Heart left ventricle (tissue), 16 donors: ENCODE measurements around the gene DIAPH2. TPM values are rescaled to one million over a fixed set of nuclear protein-coding genes. Genes with fewer than 3 reads are reported as not detected.

Experiments
- ATAC-seq, 4 donors: fragments of 200-7000 bp; cut with Tn5 transposase; one replicate each; pipeline ENCODE4 v1.9.1; 2020 to 2022; ENCODE audit warnings: moderate library complexity in 4 of 4, mild to moderate bottlenecking in 3 of 4, moderate number of reproducible peaks in 1 of 4
- DNase-seq, 5 donors: peaks; one replicate each; pipeline ENCODE4 v3.0.0-alpha.2; 2020
- H3K27ac ChIP-seq, 12 donors: fragments of 200-600 bp; sonication (generic) in 4 of 12; one replicate each; pipeline versions ENCODE4 v1.5.0 to v1.8.0; 2016 to 2022; ENCODE audit warnings: mild to moderate bottlenecking in 2 of 12
- H3K27me3 ChIP-seq, 9 donors: fragments of 200-600 bp; sonication (generic) in 2 of 9; one replicate each; pipeline versions ENCODE4 v1.5.1 to v1.8.0; 2016 to 2022; ENCODE audit warnings: mild to moderate bottlenecking in 3 of 9
- H3K36me3 ChIP-seq, 9 donors: fragments of 200-600 bp; sonication (generic) in 2 of 9; one replicate each; pipeline versions ENCODE4 v1.5.0 to v1.8.0; 2018 to 2022; ENCODE audit warnings: mild to moderate bottlenecking in 2 of 9
- H3K4me1 ChIP-seq, 12 donors: fragments of 200-600 bp; sonication (generic) in 4 of 12; one replicate each; pipeline versions ENCODE4 v1.5.0 to v1.8.0; 2016 to 2022; ENCODE audit warnings: mild to moderate bottlenecking in 3 of 12
- H3K4me3 ChIP-seq, 12 donors: fragments of 200-600 bp; sonication (generic) in 4 of 12; one replicate each; pipeline versions ENCODE4 v1.5.0 to v1.8.0; 2017 to 2022; ENCODE audit warnings: mild to moderate bottlenecking in 9 of 12, moderate library complexity in 4 of 12
- H3K9me3 ChIP-seq, 12 donors: fragments of 200-600 bp; sonication (generic) in 4 of 12; one replicate each; pipeline versions ENCODE4 v1.5.0 to v1.8.0; 2016 to 2022; ENCODE audit warnings: mild to moderate bottlenecking in 1 of 12
- POLR2A ChIP-seq, 2 donors: fragments of 450-650 bp; IDR thresholded peaks; one replicate each; pipeline ENCODE4 v1.6.1; 2017; ENCODE audit warnings: antibody characterized with exemption in 2 of 2, mild to moderate bottlenecking in 2 of 2, moderate library complexity in 2 of 2
- WGBS, 4 donors: extraction: QIAGEN DNeasy Blood & Tissue Kit in 2 of 4; methylation state at CpG; one replicate each; pipeline versions ENCODE4 v1.1.5 to v1.1.7; 2013 to 2018; 5-methylcytosine and 5-hydroxymethylcytosine counted together
- intact Hi-C, 10 donors: fragments of 100-400 bp; cut with DNase I; formaldehyde crosslinking; loops; one replicate each; pipeline versions ENCODE4 v1.11.1 to v1.14.2; 2022
- polyA plus RNA-seq, 2 donors: library from polyadenylated mRNA; stranded (reverse); fragments of 200-250 nt; gene quantifications; one replicate each; pipeline ENCODE4 v1.2.3, GENCODE V29; 2013
- total RNA-seq, 9 donors: library from RNA; depleted of rRNA in 2 of 9; stranded (reverse); fragments of >200 nt in 2 of 9; fragmentation: NEBNext Ultra II Directional in 3 of 9; extraction: Animal tissue kit (Norgen Biotek cat#: 25700) in 3 of 9; gene quantifications; one replicate each; pipeline versions ENCODE4 v1.1.0 to v1.2.4, GENCODE V29; 2016 to 2023
- TF ChIP-seq, protein P1 (sequence below), 12 donors: fragments of 200-600 bp; sonication (generic) in 4 of 12; IDR thresholded peaks; one replicate each; pipeline versions ENCODE4 v1.5.0 to v1.8.0; 2018 to 2022; ENCODE audit warnings: antibody characterized with exemption in 12 of 12, mild to moderate bottlenecking in 5 of 12
- donor health status: ischemic (EF 13 %, LVEDD 7.1; RV severe dilation, severe dysfunction).
- donor health status: healthy with polysubstance abuse.
- donor health status: DM: no; HTN: yes; CAD: no.
- donor health status: DM: no; HTN: no; CAD: no.
- donor health status: ischemic (EF 25% LVEDD 6.9; RV normal size, moderate dysfunction).
- donor health status: ischemic (EF 25% LVEDD 5.7; RV mildly dilated, moderate dysfunction).
- donor health status: healthy.
- donor health status: DM: yes; HTN: yes; CAD: no.
- donor health status: ischemic (EF 35%, LVEDD 5.7; RV mildly dilated, moderate dysfunction).
- donor health status: nonischemic (EF 11% LVEDD 7.7; RV severe dilation, severe dysfunction).
- donor health status: DM: yes; HTN: yes; CAD: no.
- donor health status: PGD.
- donor health status: ischemic (EF 29% LVEDD 5.4; RV normal size, mild dysfunction).
- donor health status: nonischemic (EF 23%, LVEDD 6.1; RV moderate dilation, normal function).

The DIAPH2 gene
- total and polyA plus RNA-seq, 11 donors: 3.7 to 18.8 (median 12.3) TPM

- DNase-seq (no peak), ATAC-seq (no peak)
- intact Hi-C loops: no loop called here
- Histone ChIP-seq H3K27me3 (peaks cover 0 to 12% (median 0%) of the 10 kb centered on the region in 9 donors), H3K27ac (no peak overlapping the region), H3K9me3 (no peaks in the 10 kb centered on the region), H3K4me1 (no peaks in the 10 kb centered on the region), H3K4me3 (no peak overlapping the region), H3K36me3 (no peaks in the 10 kb centered on the region)
- WGBS, 4 donors: 91 to 98% (median 93%) methylated on average over 3 of the region's 3 CpGs
- TF ChIP-seq, protein P1, sequence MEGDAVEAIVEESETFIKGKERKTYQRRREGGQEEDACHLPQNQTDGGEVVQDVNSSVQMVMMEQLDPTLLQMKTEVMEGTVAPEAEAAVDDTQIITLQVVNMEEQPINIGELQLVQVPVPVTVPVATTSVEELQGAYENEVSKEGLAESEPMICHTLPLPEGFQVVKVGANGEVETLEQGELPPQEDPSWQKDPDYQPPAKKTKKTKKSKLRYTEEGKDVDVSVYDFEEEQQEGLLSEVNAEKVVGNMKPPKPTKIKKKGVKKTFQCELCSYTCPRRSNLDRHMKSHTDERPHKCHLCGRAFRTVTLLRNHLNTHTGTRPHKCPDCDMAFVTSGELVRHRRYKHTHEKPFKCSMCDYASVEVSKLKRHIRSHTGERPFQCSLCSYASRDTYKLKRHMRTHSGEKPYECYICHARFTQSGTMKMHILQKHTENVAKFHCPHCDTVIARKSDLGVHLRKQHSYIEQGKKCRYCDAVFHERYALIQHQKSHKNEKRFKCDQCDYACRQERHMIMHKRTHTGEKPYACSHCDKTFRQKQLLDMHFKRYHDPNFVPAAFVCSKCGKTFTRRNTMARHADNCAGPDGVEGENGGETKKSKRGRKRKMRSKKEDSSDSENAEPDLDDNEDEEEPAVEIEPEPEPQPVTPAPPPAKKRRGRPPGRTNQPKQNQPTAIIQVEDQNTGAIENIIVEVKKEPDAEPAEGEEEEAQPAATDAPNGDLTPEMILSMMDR (IDR thresholded peaks at IDR 0.05): no peak
- TF ChIP-seq POLR2A (IDR thresholded peaks at IDR 0.05): no peak
These were observed 681.6 kb downstream of the DIAPH2 start for GRCh38 chrX:97366237-97366636.

DNA sequence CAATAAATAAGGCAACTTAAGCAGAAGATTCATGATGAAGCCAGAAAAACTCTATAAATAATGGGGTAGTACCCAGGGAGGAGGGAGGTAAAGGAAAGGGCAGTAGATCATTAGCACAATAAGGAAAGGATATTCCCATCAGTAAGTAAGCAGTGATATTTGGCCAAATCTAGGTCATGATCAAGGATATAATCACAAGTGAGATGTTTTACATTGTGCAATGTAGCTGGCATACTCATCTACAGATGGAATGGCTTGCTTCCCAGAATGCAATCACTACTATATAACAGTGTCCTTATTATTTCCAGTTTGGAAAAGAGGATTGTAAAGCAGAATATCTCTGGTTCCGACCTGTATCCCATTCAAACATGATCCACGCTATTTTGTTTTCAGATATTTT, 682.5 kb downstream of the DIAPH2 start:
- DNase-seq: no peak
- no peak for ATAC-seq
- Histone ChIP-seq H3K9me3 (no peaks in the 10 kb centered on the region), H3K27me3 (peaks cover 0 to 12% (median 0%) of the 10 kb centered on the region in 9 donors), H3K36me3 (no peaks in the 10 kb centered on the region), H3K4me3 (no peak overlapping the region), H3K4me1 (no peaks in the 10 kb centered on the region), H3K27ac (no peak overlapping the region)
- intact Hi-C loops: no loop called here
- TF ChIP-seq, protein P1 (IDR thresholded peaks at IDR 0.05): no peak
- no peak for TF ChIP-seq POLR2A (IDR thresholded peaks at IDR 0.05)
- 83 to 96% (median 91%) methylated on average over 2 of the region's 2 CpGs for WGBS, 4 donors

- Histone ChIP-seq H3K27me3 (peaks cover 0 to 8% (median 0%) of the 10 kb centered on the region in 9 donors), H3K36me3 (no peaks in the 10 kb centered on the region), H3K9me3 (no peaks in the 10 kb centered on the region), H3K27ac (no peak overlapping the region), H3K4me1 (no peaks in the 10 kb centered on the region), H3K4me3 (no peak overlapping the region)
- no peak for ATAC-seq
- intact Hi-C loops: no loop called here
- no peak for DNase-seq
- 48 to 84% (median 63%) methylated on average over 1 of the region's 1 CpG for WGBS, 4 donors
- TF ChIP-seq, protein P1 (IDR thresholded peaks at IDR 0.05): no peak
- no peak for TF ChIP-seq POLR2A (IDR thresholded peaks at IDR 0.05)
These were observed 685.3 kb downstream of the DIAPH2 start for GRCh38 chrX:97369947-97370346.

DNA sequence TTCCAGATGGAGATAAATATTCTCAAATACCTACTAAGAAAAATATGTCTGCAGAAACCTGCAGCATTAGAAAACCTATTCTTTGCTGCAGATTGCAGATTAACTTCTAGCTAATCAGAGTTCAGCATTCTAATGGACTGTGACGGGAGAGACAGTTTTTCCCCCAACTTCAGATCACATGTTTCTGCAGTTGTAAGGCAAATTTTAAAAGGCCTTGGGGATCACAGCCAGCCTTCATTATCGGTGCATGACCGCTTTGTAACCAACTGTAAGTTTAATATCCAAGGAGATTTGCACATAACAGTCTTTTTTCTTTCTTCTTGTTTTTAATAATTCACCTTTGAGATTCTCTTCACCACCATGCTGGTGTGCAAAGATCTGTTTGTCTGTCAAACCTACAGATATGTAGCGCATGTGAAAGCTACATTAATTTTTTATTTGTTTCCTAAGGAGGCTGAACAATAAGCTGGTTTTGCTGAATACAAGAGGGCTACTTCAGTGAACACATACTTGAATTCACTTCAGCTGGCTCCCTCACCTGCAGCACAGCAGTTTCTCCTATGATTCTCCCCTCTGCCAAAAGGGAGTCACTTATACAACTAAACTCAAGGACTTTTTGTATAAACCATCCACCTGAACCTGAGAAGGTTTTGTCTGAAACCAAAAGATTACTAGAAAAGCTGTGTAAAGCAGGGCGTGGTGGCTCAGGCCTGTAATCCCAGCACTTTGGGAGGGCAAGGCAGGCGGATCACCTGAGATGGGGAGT, 687.5 kb downstream of the DIAPH2 start:
- DNase-seq: no peak
- H3K9me3 ChIP-seq: no peaks in the 10 kb centered on the region
- no peaks in the 10 kb centered on the region for H3K4me1 ChIP-seq
- ATAC-seq: no peak
- no peak for TF ChIP-seq POLR2A (IDR thresholded peaks at IDR 0.05)
- TF ChIP-seq, protein P1 (IDR thresholded peaks at IDR 0.05): no peak
- H3K27me3 ChIP-seq: peaks cover 0 to 4% (median 0%) of the 10 kb centered on the region in 9 donors
- WGBS, 4 donors: 88 to 97% (median 93%) methylated on average over 6 of the region's 6 CpGs
- H3K27ac ChIP-seq: no peak overlapping the region
- intact Hi-C loops: no loop called here
- H3K36me3 ChIP-seq: no peaks in the 10 kb centered on the region
- no peak overlapping the region for H3K4me3 ChIP-seq
